SK-N-SH (cell line): Measurements from ENCODE around the gene MAP3K9.

Experiments used
- CTCF ChIP-seq: fragments of 200-600 bp; sonication (generic); IDR thresholded peaks from 2 replicates; pipeline ENCODE4 v1.6.1; 2017; ENCODE audit warnings: antibody characterized with exemption, mild to moderate bottlenecking, moderate library complexity
- GABPA ChIP-seq: IDR thresholded peaks from 2 replicates; pipeline ENCODE4 v1.4.0; 2012; ENCODE audit warnings: low read depth, mild to moderate bottlenecking
- JUND ChIP-seq: IDR thresholded peaks from 2 replicates; pipeline ENCODE4 v1.4.0; 2012
- MAX ChIP-seq: IDR thresholded peaks from 2 replicates; pipeline ENCODE4 v1.4.0; 2012; ENCODE audit warnings: low read depth
- MXI1 ChIP-seq: IDR thresholded peaks from 2 replicates; pipeline ENCODE4 v1.6.1; 2012; ENCODE audit warnings: mild to moderate bottlenecking, low read depth, low read length, improper control_type of control experiment
- PBX3 ChIP-seq: IDR thresholded peaks from 2 replicates; pipeline ENCODE4; 2012
- RAD21 ChIP-seq: IDR thresholded peaks from 2 replicates; pipeline ENCODE4 v1.6.1; 2012; ENCODE audit warnings: mild to moderate bottlenecking, low read length
- RCOR1 ChIP-seq: fragments of 150-350 bp; IDR thresholded peaks from 2 replicates; pipeline ENCODE4 v1.6.1; 2017; ENCODE audit warnings: antibody characterized with exemption, low read length
- REST ChIP-seq: IDR thresholded peaks from 2 replicates; pipeline ENCODE4 v1.6.1; 2012; ENCODE audit warnings: mild to moderate bottlenecking, low read depth, low read length, moderate library complexity
- RFX5 ChIP-seq: IDR thresholded peaks from 2 replicates; pipeline ENCODE4 v1.6.1; 2012; ENCODE audit warnings: mild to moderate bottlenecking, improper control_type of control experiment, low read length
- SIN3A ChIP-seq: IDR thresholded peaks from 2 replicates; pipeline ENCODE4 v1.6.1; 2012; ENCODE audit warnings: low read depth, mild to moderate bottlenecking, low read length, moderate library complexity, borderline replicate concordance
- SMC3 ChIP-seq: IDR thresholded peaks from 2 replicates; pipeline ENCODE4 v1.6.1; 2012; ENCODE audit warnings: low read depth, low read length, improper control_type of control experiment
- YY1 ChIP-seq: IDR thresholded peaks from 2 replicates; pipeline ENCODE4 v1.4.0; 2012; ENCODE audit warnings: low read depth, mild to moderate bottlenecking

- no peak for TF ChIP-seq REST
- TF ChIP-seq MXI1: no peak
- TF ChIP-seq CTCF: no peak
- TF ChIP-seq RFX5: no peak
- TF ChIP-seq MAX: no peak
- no peak for TF ChIP-seq JUND
- no peak for TF ChIP-seq PBX3
- no peak for TF ChIP-seq RCOR1
- no peak for TF ChIP-seq YY1
- TF ChIP-seq SMC3: no peak
- no peak for TF ChIP-seq SIN3A
- TF ChIP-seq GABPA: no peak
- no peak for TF ChIP-seq RAD21
Observed at GRCh38 chr14:70785556-70785955, 23.8 kb downstream of the MAP3K9 start.
